ENCODE measurements around the gene SLCO3A1. TPM values are rescaled to one million over a fixed set of nuclear protein-coding genes. Genes with fewer than 3 reads are reported as not detected.

The SLCO3A1 gene
- total RNA-seq, 1 experiment from 2014 or later: not detected

GRCh38 chr15:91981821-91982800 lies 128.6 kb downstream of the SLCO3A1 start:
- CTCF ChIA-PET: no interaction called here
- H3K36me3 Mint-ChIP-seq (ENCODE audit: insufficient read depth, unreplicated experiment): no peaks in the 10 kb centered on the region
- Histone ChIP-seq H3K9me3 (no peaks in the 10 kb centered on the region), H3K4me3 (ENCODE audit: low read depth, low read length) (no peak overlapping the region), H3K27me3 (replicated peaks; ENCODE audit: control insufficient read depth, insufficient read depth, low read length) (no peaks in the 10 kb centered on the region), H3K4me1 (no peaks in the 10 kb centered on the region), H3K36me3 (ENCODE audit: control insufficient read depth, insufficient read depth, low read length) (no peaks in the 10 kb centered on the region)
- TF ChIP-seq CTCF (IDR thresholded peaks at IDR 0.05; ENCODE audit: insufficient read depth in 1 of 2, low read depth in 1 of 2, low read length in 1 of 2, severe bottlenecking in 1 of 2, unreplicated experiment in 1 of 2): no peak
- no peak overlapping the region for H3K4me3 Mint-ChIP-seq (ENCODE audit: unreplicated experiment)
- intact Hi-C loops (cut with micrococcal nuclease; ENCODE audit: unreplicated experiment): no loop called here
- H3K4me1 Mint-ChIP-seq (ENCODE audit: low read depth, unreplicated experiment): no peaks in the 10 kb centered on the region
- no peaks in the 10 kb centered on the region for H3K9me3 Mint-ChIP-seq (ENCODE audit: unreplicated experiment)
- peaks cover 3% of the 10 kb centered on the region for H3K27me3 Mint-ChIP-seq (ENCODE audit: insufficient read depth, unreplicated experiment)
- POLR2A ChIA-PET: no interaction called here
- no peak for DNase-seq
- no peak overlapping the region for H3K27ac Mint-ChIP-seq (ENCODE audit: unreplicated experiment)
- no TSS peak for BruUV-seq (replicated peaks)

GRCh38 chr15:91983729-91984340 lies 130.3 kb downstream of the SLCO3A1 start:
- Mint-ChIP-seq H3K9me3 (ENCODE audit: unreplicated experiment) (no peaks in the 10 kb centered on the region), H3K4me3 (ENCODE audit: unreplicated experiment) (no peak overlapping the region), H3K27ac (ENCODE audit: unreplicated experiment) (no peak overlapping the region), H3K27me3 (ENCODE audit: insufficient read depth, unreplicated experiment) (peaks cover 3% of the 10 kb centered on the region), H3K4me1 (ENCODE audit: low read depth, unreplicated experiment) (no peaks in the 10 kb centered on the region), H3K36me3 (ENCODE audit: insufficient read depth, unreplicated experiment) (no peaks in the 10 kb centered on the region)
- POLR2A ChIA-PET: no interaction called here
- intact Hi-C loops (cut with micrococcal nuclease; ENCODE audit: unreplicated experiment): no loop called here
- Histone ChIP-seq H3K36me3 (ENCODE audit: control insufficient read depth, insufficient read depth, low read length) (no peaks in the 10 kb centered on the region), H3K4me1 (no peaks in the 10 kb centered on the region), H3K9me3 (no peaks in the 10 kb centered on the region), H3K4me3 (ENCODE audit: low read depth, low read length) (no peak overlapping the region), H3K27me3 (replicated peaks; ENCODE audit: control insufficient read depth, insufficient read depth, low read length) (no peaks in the 10 kb centered on the region)
- no peak for DNase-seq
- no TSS peak for BruUV-seq (replicated peaks)
- CTCF ChIA-PET: no interaction called here
- no peak for TF ChIP-seq CTCF (IDR thresholded peaks at IDR 0.05; ENCODE audit: insufficient read depth in 1 of 2, low read depth in 1 of 2, low read length in 1 of 2, severe bottlenecking in 1 of 2, unreplicated experiment in 1 of 2)

- Histone ChIP-seq H3K27me3 (replicated peaks; ENCODE audit: control insufficient read depth, insufficient read depth, low read length) (no peaks in the 10 kb centered on the region), H3K36me3 (ENCODE audit: control insufficient read depth, insufficient read depth, low read length) (no peaks in the 10 kb centered on the region), H3K4me3 (ENCODE audit: low read depth, low read length) (no peak overlapping the region), H3K4me1 (no peaks in the 10 kb centered on the region), H3K9me3 (no peaks in the 10 kb centered on the region)
- CTCF ChIA-PET: no interaction called here
- Mint-ChIP-seq H3K9me3 (ENCODE audit: unreplicated experiment) (no peaks in the 10 kb centered on the region), H3K36me3 (ENCODE audit: insufficient read depth, unreplicated experiment) (no peaks in the 10 kb centered on the region), H3K27me3 (ENCODE audit: insufficient read depth, unreplicated experiment) (peaks cover 3% of the 10 kb centered on the region), H3K4me1 (ENCODE audit: low read depth, unreplicated experiment) (no peaks in the 10 kb centered on the region), H3K27ac (ENCODE audit: unreplicated experiment) (no peak overlapping the region), H3K4me3 (ENCODE audit: unreplicated experiment) (no peak overlapping the region)
- TF ChIP-seq CTCF (IDR thresholded peaks at IDR 0.05; ENCODE audit: insufficient read depth in 1 of 2, low read depth in 1 of 2, low read length in 1 of 2, severe bottlenecking in 1 of 2, unreplicated experiment in 1 of 2): no peak
- BruUV-seq (replicated peaks): no TSS peak
- DNase-seq: no peak
- intact Hi-C loops (cut with micrococcal nuclease; ENCODE audit: unreplicated experiment): no loop called here
- POLR2A ChIA-PET: no interaction called here
Measured at GRCh38 chr15:91985297-91985696, 131.8 kb downstream of the SLCO3A1 start.

All from Caco-2 (cell line).